Measurements from ENCODE around the gene MIPEP. TPM values are rescaled to one million over a fixed set of nuclear protein-coding genes. Genes with fewer than 3 reads are reported as not detected.

The MIPEP gene
- total and polyA plus RNA-seq, 10 of the 15 experiments (the other 5 are each of a cell fraction or from before 2014, with no cell fraction given): 15.6 to 56.2 (median 29.8) TPM

DNA sequence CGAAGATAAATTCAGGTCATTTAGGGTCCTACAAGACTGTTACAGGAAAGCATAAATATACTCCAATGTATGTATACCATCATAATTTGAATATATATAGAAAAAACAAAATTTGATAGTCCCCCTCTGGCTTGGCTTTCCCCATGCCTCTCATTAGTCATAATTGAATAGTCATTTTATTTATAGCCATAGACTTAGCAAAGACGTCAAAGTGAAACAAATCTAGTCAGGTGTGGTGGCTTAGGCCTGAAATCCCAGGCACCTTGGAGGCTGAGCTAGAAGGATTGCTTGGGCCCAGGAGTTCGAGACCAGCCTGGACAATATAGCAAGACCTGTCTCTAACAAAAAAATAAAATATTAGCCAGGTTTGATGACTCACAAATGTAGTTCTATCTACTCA lies 177.8 kb downstream of the MIPEP start (continued):
- TF ChIP-seq IRF5 (IDR thresholded peaks at IDR 0.05; ENCODE audit: borderline replicate concordance): no peak
- peak; percentile 51; the same call in 1 of the 2 replicates for TF ChIP-seq NFIC (IDR thresholded peaks at IDR 0.05; ENCODE audit: low read depth, low read length)
- TF ChIP-seq, protein P1, sequence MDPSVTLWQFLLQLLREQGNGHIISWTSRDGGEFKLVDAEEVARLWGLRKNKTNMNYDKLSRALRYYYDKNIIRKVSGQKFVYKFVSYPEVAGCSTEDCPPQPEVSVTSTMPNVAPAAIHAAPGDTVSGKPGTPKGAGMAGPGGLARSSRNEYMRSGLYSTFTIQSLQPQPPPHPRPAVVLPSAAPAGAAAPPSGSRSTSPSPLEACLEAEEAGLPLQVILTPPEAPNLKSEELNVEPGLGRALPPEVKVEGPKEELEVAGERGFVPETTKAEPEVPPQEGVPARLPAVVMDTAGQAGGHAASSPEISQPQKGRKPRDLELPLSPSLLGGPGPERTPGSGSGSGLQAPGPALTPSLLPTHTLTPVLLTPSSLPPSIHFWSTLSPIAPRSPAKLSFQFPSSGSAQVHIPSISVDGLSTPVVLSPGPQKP (IDR thresholded peaks at IDR 0.05; ENCODE audit: low read depth, low read length): no peak
- peak; percentile 85 for TF ChIP-seq JUNB (IDR thresholded peaks at IDR 0.05)
- no peak for TF ChIP-seq SKIL (IDR thresholded peaks at IDR 0.05; ENCODE audit: low read depth, poor library complexity, severe bottlenecking)
- TF ChIP-seq MEF2B (IDR thresholded peaks at IDR 0.05; ENCODE audit: partially characterized antibody, poor library complexity, severe bottlenecking): peak; percentile 11
- TF ChIP-seq LARP7 (IDR thresholded peaks at IDR 0.05): no peak
- 0 out of 2 replicates have a peak, but pooled peaks have one; percentile 48 for TF ChIP-seq FOXM1 (IDR thresholded peaks at IDR 0.05; ENCODE audit: low read depth, low read length)
- peak; percentile 54; the same call in 1 of the 2 replicates for TF ChIP-seq RUNX3 (IDR thresholded peaks at IDR 0.05; ENCODE audit: low read length)

All from GM12878 (cell line).